ENCODE data around the gene CHCHD5.
"Not testable (repeated sequence)": the region's sequence is repeated elsewhere in the genome, so short reads cannot be mapped to it uniquely, and the experiment has no call there.

CHCHD5 gene

GRCh38 chr2:112584134-112584890, at the start of gene CHCHD5:
CHCHD5 (plus strand) TSS chr2:112584609; CDS start chr2:112584648, 39 bp downstream.
- peak; percentile 94 for DNase-seq (ENCODE audit: low spot score)

- no peak for DNase-seq (ENCODE audit: low spot score)
Measured at GRCh38 chr2:112534826-112535225, 49.6 kb upstream of the CHCHD5 start.

GRCh38 chr2:112536665-112537064, 47.7 kb upstream of the CHCHD5 start:
- DNase-seq (ENCODE audit: low spot score) = not testable (repeated sequence)

GRCh38 chr2:112539306-112539705, 45.1 kb upstream of the CHCHD5 start:
- no peak for DNase-seq (ENCODE audit: low spot score)

GRCh38 chr2:112540906-112541305, 43.5 kb upstream of the CHCHD5 start:
- no peak for DNase-seq (ENCODE audit: low spot score)

- peak; percentile 11 for DNase-seq (ENCODE audit: low spot score)
Measured at GRCh38 chr2:112541315-112542122, 42.9 kb upstream of the CHCHD5 start.

- DNase-seq (ENCODE audit: low spot score) = peak; percentile 76
Measured at GRCh38 chr2:112542123-112542983, 42.1 kb upstream of the CHCHD5 start, which contains the start of gene POLR1B. POLR1B (plus strand) TSS chr2:112542465; CDS start chr2:112542495, 30 bp downstream.

- peak; percentile 22 for DNase-seq (ENCODE audit: low spot score)
Measured at GRCh38 chr2:112542984-112543661, 41.3 kb upstream of the CHCHD5 start.

- DNase-seq (ENCODE audit: low spot score) = no peak
Measured at GRCh38 chr2:112547333-112547732, 37.1 kb upstream of the CHCHD5 start.

- DNase-seq (ENCODE audit: low spot score) = no peak
Measured at GRCh38 chr2:112548980-112549379, 35.4 kb upstream of the CHCHD5 start.

- DNase-seq (ENCODE audit: low spot score) = no peak
Measured at GRCh38 chr2:112566104-112566503, 18.3 kb upstream of the CHCHD5 start.

GRCh38 chr2:112566508-112566907, 17.9 kb upstream of the CHCHD5 start:
- DNase-seq (ENCODE audit: low spot score) = not testable (repeated sequence)

GRCh38 chr2:112572005-112572404, 12.4 kb upstream of the CHCHD5 start:
- DNase-seq (ENCODE audit: low spot score) = no peak

GRCh38 chr2:112577756-112578155, 6.7 kb upstream of the CHCHD5 start:
- no peak for DNase-seq (ENCODE audit: low spot score)

- peak; percentile 8 for DNase-seq (ENCODE audit: low spot score)
Measured at GRCh38 chr2:112579241-112579640, 5.2 kb upstream of the CHCHD5 start.

- DNase-seq (ENCODE audit: low spot score) = no peak
Measured at GRCh38 chr2:112580084-112580483, 4.3 kb upstream of the CHCHD5 start.

GRCh38 chr2:112582314-112582746, 2.1 kb upstream of the CHCHD5 start:
- DNase-seq (ENCODE audit: low spot score) = peak; percentile 80

GRCh38 chr2:112583497-112584133, 794 bp upstream of the CHCHD5 start:
- peak; percentile 28 for DNase-seq (ENCODE audit: low spot score)

GRCh38 chr2:112584891-112585250, 462 bp downstream of the CHCHD5 start:
- no peak for DNase-seq (ENCODE audit: low spot score)

- no peak for DNase-seq (ENCODE audit: low spot score)
Measured at GRCh38 chr2:112585400-112585799, 991 bp downstream of the CHCHD5 start.

- no peak for DNase-seq (ENCODE audit: low spot score)
Measured at GRCh38 chr2:112585873-112586464, 1.6 kb downstream of the CHCHD5 start.
